Umbilical cord (tissue), 2 donors: ENCODE data around the gene FAM9C. TPM values are rescaled to one million over a fixed set of nuclear protein-coding genes. Genes with fewer than 3 reads are reported as not detected.
"Not testable (repeated sequence)": the region's sequence is repeated elsewhere in the genome, so short reads cannot be mapped to it uniquely, and the experiment has no call there.

ENCODE experiments used
- DNase-seq: peaks from one replicate; pipeline ENCODE4 v3.0.0-alpha.2; 2015; ENCODE audit warnings: low spot score
- total RNA-seq: library from RNA; depleted of rRNA; stranded (reverse); fragments of >200 nt; gene quantifications from one replicate; pipeline ENCODE4 v1.2.3, GENCODE V29; 2014; ENCODE audit warnings: low replicate concordance; ENCODE audit not compliant: insufficient read depth

FAM9C gene
- 3.9 TPM for total RNA-seq

GRCh38 chrX:13044441-13044840 lies at the start of gene FAM9C:
TSS of gene FAM9C (minus strand) at chrX:13044620. CDS start at chrX:13043789, 831 bp downstream.
- DNase-seq: no peak

GRCh38 chrX:13093529-13094140 lies 49.2 kb upstream of the FAM9C start:
- no peak for DNase-seq

GRCh38 chrX:13092455-13092941 lies 48.1 kb upstream of the FAM9C start:
- no peak for DNase-seq

- DNase-seq: peak; percentile 45
Measured at GRCh38 chrX:13091111-13091765, 46.8 kb upstream of the FAM9C start.

GRCh38 chrX:13090339-13091110 lies 46.1 kb upstream of the FAM9C start:
- DNase-seq: peak; percentile 57

- DNase-seq: no peak
Measured at GRCh38 chrX:13090027-13090338, 45.6 kb upstream of the FAM9C start.

- DNase-seq: no peak
Measured at GRCh38 chrX:13088156-13088487, 43.7 kb upstream of the FAM9C start.

- no peak for DNase-seq
Measured at GRCh38 chrX:13087322-13088155, 43.1 kb upstream of the FAM9C start.

GRCh38 chrX:13086793-13087321 lies 42.4 kb upstream of the FAM9C start:
- DNase-seq: not testable (repeated sequence)

GRCh38 chrX:13086076-13086475 lies 41.7 kb upstream of the FAM9C start:
- no peak for DNase-seq

- no peak for DNase-seq
Measured at GRCh38 chrX:13085526-13085925, 41.1 kb upstream of the FAM9C start.

- DNase-seq: no peak
Measured at GRCh38 chrX:13084611-13085010, 40.2 kb upstream of the FAM9C start.

GRCh38 chrX:13083755-13084326 lies 39.4 kb upstream of the FAM9C start:
- not testable (repeated sequence) for DNase-seq

GRCh38 chrX:13082206-13083065 lies 38.0 kb upstream of the FAM9C start:
- DNase-seq: no peak

- DNase-seq: no peak
Measured at GRCh38 chrX:13081395-13082205, 37.2 kb upstream of the FAM9C start.

GRCh38 chrX:13080128-13080795 lies 35.8 kb upstream of the FAM9C start:
- DNase-seq: no peak

GRCh38 chrX:13078739-13079444 lies 34.5 kb upstream of the FAM9C start:
- peak; percentile 77 for DNase-seq

GRCh38 chrX:13077168-13077567 lies 32.7 kb upstream of the FAM9C start:
- no peak for DNase-seq
